NCI-H2171 (cell line): ENCODE data around the gene FRAT2.
"Not testable (repeated sequence)": the region's sequence is repeated elsewhere in the genome, so short reads cannot be mapped to it uniquely, and the experiment has no call there.

Experiments used
- DNase-seq: peaks from one replicate; lab custom pipeline; 2025; lab: John Stamatoyannopoulos, UW

FRAT2 gene

DNA sequence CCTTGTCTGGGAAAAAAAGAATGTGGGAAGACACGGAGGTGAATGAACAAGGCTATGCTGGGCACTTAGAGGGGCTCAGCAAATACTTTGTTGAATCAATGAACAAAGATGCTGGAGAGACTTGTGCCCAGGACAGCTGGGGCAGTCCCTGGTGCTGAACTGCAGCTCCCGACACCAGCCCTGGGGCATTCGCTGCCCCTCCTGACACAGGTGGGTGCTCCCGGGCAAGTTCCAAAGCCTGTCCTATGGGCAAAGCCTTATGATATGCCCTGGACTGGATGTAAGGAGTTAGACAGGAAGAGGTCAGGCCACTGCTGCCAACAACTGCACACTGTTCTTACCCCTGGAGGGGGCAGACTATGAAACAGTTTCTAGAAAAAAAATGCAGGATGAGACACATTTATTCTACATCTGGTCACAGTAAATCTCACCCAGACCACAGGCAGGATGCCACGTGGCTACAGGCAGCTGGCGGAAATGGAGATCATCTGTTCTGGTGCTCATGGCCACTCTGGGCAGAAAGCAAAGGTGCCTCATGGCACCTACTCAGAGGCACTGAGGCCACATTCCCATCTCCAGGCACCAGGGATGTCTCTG lies 21.9 kb upstream of the FRAT2 start:
- DNase-seq = no peak

DNA sequence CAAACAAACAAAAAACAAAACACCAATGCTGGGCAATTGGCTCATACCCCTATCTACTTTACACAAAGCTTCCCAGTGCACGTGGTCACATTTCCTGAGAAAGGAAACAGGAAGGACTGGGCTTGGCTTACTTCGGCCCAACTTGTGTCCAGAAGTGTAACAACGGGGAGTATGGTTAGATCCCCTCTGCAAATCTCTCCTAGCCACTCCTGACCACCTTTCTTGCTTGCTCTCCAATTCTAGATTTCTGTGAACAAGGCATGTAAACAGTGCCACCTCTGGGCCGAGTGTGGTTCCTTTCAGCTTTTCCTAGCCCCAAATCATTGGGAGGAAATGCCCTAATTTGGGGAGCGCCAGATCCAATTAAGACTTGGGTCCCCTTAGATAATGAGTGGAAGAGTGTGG lies 21.0 kb upstream of the FRAT2 start:
- DNase-seq = no peak

DNA sequence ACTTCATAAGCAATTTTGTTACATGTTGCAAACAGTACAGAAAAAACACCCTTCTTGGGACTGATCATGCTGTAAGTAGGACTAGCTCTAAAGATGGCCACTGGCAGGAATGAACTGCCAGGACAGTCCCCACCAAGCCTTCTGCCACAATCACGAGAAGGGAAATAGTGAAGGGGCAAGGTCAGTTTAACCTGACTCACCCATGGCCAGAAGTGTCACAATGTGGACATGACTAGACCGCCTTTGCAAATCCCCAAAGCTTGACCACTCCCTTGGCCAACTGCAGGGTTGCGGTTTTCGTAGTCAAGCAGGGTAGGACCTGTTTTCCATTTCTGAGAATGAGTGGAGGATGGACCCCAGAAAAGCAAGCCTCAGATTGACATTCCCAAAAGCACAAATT lies 19.4 kb upstream of the FRAT2 start:
- no peak for DNase-seq

DNA sequence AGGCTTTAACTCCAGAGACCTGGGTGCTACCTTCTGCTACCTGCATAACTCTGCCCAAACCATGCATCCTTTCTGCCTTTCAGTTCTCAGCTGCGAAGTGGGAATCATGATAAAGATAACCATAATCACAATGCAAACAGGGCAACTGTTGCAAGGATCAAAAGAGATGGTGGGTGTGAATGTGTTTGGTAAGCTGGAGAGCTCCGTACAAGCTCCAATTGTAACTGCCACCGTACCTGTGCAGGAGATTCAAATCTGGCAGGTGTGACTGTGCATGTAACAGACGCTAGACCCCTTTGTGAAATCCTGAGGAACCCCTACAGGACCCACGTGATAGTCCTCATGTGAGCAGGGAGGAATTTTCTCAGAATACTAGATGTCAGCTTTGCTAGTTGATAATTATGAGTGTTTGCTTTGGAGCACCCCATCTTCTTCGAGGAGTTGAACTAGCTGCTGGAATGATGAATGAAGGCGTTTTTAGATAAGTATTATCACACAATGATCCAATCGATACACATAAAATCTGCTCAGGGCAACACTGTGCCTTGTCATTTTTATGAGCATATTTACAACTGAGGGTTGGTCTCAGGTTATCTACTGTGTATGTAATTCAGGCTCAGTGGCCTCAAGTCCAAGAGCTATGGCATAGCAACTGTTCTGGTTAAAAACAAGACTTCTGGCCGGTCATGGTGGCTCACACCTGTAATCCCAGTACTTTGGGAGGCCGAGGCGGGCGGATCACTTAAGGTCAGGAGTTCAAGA lies 15.4 kb upstream of the FRAT2 start:
- no peak for DNase-seq

DNA sequence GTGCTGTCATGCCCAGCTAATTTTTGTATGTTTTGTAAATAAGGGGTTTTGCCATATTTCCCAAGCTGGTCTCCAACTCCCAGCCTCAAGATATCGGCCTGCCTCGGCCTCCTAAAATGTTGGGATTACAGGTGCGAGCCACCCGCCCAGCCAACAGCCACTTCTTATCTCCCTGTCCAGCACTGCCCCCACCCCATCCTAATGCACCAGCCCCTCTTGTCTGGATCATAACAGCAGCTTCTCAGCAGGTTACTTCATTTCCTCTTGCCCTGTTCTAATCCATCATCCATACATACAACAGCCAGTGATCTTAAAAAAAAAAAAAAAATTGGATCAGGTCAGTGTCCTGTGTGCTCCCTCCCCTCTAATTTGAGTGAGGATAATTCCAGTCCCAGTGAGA lies 12.8 kb upstream of the FRAT2 start:
- DNase-seq = no peak

DNA sequence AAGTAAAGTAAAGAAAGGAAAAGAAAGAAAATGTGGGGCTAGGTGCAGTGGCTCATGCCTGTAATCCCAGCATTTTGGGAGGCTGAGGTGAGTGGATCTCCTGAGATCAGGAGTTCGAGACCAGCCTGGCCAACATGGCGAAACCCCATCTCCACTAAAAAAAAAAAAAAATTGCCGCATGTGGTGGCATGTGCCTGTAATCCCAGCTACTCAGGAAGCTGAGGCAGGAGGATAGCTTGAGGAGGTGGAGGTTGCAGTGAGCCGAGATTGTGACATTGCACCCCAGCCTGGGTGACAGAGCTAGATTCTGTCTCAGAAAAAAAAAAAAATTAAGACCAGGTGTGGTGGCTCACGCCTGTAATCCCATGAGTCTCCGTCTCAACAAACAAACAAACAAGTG lies 9.1 kb upstream of the FRAT2 start:
- not testable (repeated sequence) for DNase-seq

DNA sequence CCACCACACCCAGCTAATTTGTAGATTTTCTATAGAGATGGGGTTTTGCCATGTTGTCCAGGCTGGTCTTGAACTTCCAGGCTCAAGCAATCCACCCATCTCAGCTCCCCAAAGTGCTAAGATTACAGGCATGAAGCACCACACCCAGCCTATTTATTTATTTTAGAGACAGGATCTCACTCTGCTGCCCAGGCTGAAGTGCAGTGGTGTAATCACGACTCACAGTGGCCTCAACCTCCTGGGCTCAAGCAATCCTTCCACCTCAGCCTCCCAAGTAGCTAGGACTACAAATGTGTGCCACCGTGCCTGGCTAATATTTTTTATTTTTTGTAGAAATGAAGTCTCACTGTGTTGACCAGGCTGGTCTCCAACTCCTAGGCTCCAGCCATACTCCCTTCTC lies 6.9 kb upstream of the FRAT2 start:
- no peak for DNase-seq

DNA sequence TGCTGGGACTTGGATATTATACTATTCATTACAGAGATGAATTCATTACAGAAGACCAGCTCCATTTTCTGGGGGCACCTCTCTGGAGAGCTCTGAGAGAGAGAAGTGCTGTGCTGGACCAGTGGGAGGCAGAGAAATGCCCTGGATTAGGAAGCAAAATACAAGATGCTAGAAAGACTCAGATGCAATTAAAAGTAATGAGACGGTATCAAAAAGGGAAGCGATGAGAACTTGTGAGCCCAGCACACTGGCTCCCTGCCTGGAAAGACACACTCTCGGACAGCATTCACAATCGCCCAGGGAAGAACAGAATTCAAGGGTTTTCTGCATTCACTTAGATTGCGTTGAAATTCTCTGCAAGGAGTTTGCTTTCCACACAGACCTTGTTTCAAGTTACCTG lies 3.5 kb upstream of the FRAT2 start:
- no peak for DNase-seq

DNA sequence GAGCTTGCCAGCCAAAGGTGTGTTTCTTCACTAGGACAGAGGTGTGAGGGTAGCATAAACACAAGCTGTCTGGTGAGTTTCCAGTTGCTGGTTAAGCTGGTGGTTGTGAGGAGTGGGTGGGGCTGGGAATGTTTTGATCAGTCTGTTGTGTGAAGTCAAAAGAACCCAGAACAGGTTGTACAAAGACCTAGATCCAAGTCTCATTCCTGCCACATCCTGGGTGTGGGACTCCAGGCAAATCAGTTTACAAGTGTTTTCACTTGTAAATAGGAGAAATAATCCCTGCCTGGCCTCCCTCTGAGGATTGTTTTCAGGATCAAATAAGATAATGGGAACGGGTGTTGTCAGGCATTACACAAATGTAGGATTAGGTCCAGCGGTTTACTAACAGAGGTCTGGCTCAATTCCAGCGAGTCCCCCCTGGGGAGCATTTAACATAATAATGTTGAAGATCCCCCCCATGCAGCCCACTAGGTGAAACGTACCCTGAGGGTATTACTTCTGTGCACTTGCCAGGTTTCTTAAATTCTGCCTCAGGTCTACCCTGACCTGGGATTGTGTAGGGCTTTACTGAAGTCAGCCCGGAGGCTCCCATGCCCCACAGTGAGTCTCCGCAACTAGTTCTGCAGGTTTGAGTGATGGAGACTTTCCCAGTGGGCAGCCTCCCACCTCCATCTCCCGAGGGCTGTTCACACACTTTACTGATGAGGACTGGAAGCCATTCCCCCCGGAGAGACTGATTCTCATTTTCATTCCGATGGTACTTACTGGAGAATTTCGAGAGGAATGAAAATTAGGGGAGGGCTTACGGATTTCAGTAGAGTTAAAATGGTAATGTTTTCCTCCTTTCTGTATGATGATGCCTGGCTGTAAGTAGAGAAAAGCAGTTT lies 2.7 kb upstream of the FRAT2 start:
- DNase-seq = no peak

DNA sequence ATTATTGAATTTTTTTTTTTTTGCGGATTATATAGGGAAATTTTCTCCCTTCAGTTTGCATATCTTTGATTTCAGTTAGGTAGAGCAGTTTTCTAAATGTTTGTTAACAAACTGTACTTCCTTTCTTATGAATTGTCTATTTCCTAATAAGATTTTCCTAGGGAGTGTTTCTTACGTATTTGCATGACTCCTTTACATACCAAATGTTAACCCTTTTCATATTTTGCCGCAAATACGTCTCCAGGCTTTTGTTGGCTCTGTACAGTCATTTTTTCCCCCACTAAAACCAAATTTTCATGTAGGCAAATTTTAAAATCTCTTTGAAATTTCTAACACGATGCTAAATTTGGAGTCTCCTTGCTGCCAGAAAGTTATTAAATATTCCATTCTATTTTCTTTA lies 1.9 kb upstream of the FRAT2 start:
- no peak for DNase-seq

DNA sequence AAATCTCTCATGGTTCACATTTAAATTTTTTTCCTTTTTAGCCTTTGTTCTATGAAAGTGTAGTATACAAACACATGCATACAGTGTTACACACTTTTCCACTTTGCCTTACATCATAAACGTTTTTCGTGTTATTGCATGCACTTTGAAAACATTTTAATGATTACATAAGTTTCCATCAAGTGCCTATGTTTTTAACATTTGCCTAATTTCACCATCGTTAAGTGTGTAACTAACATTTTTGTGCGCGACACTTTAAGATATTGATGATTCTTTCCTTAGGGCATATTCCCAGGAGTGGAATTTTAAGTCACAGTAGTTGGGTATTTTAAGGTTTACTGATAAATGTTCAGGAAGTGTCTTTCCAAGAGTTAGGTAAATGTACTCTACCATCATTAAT lies 1.5 kb upstream of the FRAT2 start:
- DNase-seq = no peak

DNA sequence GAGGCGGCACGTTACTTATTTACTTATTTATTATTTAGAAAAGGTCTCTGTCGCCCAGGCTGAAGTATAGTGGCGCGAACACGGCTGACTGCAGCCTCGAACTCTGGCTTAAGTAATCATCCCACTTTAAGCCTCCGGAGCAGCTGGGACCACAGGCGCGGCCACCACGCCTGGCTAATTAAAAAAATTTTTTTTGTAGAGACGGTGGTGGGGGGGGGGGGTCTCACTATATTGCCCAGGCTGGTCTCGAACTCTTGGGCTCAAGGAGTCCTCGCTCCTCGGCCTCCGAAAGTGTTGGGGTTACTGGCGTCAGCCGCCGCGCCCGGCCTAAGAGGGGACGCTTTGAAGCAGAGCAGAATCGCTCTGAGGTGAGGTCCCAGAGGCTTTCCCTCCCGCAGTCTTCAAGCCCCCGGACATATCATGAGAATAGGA lies 675 bp upstream of the FRAT2 start:
- DNase-seq = no peak

DNA sequence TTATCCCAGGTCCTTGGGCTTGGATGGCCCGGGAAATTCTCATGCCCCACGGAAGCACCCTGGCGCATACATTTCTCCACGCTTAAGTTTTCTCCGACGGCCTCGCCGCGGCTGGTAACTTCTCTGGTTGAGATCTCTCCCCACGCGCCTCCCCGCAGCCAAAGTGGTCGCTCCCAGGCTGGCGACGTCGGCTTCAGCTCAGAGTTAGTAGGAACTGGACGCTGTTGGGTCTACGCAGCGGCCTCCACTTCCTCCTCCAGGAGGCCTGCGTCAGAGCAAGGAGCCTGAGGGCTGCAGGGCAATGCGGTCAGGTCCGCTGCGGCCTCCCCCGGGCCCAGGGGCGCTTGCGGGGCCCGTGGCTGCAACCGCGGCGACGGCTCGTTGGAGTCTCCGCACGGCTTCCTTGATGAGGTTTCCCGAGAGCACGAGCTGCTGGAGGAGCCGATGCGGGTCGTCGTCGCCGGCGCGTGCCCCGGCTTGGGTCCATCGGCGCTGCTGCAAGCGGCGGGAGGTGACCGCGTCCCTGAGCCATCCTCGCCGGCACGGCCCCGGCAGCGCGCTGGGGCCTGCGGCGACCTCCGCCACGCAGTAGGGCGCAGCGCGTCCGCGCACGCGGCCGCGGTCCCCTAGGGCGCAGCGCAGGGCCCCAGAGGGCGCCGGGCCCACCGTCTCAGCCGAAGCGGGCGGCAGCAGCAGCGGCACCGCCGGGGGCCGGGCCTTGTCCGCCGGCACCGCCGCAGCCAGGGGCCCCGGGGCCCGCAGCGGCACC lies 744 bp downstream of the FRAT2 start:
- no peak for DNase-seq

DNA sequence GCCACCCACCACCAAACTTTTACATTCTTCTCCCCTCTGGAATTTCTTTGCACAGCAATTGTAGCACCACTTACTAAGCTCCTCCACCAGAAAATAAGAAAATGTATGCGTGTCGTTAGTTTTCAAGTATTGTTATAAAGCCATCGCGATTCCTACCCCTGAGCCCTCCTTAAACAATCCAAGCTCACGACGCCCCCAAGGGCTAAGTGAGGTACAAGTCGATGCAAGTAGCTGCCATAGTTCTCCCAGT lies 1.3 kb downstream of the FRAT2 start:
- no peak for DNase-seq

DNA sequence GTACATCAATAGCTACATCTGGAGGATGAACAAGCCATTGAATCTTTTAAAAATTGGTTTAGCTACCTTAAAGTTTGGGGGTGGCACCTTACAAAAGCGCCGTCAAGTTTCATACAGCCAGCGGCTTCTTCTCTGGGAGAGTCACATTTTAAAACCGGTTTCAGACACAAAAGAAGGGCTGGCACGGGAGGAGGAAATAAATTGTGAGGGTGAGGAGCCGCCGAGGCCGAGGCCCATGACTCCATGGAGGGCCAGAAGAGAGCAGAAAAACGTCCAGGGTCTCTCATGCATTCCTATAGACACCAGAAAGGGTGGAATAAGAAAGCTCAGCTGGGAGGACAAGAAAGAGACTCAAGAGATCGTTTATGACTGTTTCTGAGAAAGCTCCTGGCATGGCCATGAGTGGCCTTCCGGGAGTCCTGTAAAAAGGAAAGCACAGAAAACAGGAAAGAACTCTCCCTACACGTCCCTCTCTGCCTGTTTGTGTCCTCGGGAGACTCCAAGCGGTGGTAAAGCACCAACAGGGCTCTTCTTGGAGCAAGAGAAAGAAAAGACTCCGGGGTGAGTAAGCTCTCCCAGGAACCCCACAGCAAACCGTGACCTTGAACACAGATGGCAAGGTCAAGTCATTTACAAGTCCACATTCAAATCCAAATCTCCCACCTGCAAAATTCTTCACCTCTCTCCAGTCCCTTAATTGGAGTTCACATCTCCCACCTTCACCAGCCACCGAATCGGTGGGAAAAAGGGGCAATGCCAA lies 1.8 kb downstream of the FRAT2 start:
- DNase-seq = no peak

DNA sequence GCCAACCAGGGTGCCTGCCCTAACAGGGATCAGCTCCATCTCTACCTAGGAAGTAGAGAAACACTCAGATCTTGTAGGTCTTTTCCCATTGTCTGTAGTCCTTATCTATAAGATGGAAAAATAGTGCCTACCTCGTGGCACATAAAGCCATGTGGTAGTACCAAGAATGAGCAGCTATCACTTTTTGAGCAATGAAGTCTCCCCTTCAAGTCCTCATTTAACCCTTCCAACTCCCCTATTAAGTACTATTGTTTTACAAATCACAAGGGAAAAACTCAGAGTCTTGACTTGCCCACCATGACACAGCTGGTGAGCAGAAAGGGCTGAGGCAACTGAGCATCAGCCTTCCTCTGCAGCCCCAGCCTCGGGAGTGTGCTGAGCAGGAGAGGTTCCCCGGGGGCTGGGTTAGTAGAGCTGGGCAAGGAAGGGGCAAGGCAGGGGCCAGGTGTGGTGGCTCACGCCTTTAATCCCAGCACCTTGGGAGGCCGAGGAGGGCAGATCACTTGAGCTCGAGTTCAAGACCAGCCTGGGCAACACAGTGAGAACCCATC lies 3.3 kb downstream of the FRAT2 start:
- no peak for DNase-seq

DNA sequence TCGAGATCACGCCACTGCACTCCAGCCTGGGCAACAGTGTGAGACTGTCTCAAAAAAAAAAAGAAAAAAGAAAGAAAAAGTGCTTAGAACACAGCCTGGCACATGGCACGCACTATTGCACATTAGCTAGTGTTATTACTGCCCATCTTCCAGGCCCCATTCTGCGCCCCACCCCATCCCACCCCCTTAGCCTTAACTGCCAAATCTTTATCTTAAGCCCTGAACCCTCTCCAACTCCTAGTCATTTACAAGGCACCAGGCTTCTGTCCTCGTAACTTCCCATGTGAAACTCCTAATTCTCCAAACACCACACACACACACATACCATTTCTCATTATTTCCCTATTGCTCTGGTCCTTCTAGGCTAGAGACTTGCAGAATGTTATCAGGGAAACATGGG lies 4.8 kb downstream of the FRAT2 start:
- DNase-seq = no peak

DNA sequence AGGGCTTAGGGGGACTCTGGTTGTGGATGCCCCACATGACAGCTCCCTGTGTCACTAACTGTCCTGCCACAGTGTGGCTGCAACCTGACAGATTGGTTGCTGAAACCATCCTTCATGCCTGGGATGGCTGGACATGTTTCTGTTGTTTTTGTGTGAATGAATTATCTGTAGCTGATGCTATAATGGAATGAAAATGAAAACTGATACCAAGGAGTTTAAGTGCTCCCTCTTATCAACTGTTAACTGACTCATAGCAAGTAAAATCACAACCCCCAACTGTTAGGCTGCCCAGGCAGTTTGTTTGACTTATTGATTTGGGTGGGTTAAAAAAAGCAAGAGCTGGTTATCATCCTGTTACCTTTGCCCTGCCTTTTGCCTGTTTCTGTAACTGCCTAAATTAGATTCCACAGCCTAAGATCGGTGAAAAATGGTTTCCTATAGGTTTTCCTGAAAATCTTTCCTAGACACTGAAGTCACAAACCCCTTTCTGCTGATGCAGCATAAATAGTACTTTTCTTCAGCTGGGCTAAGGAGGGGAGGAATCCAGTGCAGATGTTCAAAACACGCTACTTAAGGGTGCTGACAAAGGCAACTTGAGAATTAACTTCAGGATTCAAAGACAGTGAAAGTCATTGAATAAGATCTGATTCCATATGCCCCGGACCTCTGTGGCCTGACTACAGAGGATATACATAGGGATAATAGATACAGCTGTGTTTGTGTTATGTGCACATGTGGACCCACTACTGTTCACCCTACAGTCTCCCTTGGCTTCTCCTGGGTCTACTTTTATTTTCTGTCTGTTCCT lies 5.7 kb downstream of the FRAT2 start:
- DNase-seq = no peak

DNA sequence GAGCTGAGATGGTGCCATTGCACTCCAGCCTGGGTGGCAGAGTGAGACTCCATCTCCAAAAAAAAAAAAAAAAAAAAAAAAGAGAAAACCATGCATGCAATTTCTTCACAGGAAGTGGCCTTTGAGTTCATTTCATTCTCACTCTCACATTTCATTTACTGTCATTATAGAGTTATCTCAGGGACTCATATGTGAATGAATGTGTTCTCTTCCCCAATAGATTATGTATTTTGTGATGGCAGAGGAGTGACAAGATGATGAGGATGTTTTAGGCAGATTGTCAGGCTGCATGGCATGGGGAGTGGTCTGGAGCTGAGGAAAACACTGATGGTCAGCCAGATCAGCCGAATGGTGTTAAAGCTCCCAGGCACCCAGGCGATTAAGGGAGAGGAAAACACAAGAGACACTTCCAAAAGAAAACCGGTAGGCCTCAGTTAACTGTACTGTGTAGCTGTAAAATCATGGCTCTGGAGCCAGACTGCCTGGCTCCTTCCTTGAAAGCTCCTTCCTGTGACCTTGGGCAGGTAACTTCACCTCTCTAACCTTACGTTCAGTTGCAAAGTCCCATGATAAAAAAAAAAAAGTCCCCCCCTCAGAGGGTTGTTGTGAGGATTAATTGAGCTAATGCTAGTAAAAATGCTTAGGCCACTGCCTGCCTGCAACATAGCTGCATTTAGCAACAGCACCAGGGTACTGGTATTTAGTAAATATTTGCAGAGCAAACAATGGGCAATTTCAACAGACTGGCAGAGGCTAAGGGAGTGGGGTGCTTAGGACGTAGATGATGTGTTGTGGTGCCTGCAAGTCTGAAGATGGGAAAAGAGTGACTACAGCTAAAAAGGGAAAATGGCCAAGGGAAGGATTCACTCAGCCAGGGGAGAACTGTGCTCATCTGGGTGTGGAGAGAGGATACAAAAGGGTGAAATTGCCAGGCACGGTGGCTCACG lies 6.9 kb downstream of the FRAT2 start:
- DNase-seq = no peak

DNA sequence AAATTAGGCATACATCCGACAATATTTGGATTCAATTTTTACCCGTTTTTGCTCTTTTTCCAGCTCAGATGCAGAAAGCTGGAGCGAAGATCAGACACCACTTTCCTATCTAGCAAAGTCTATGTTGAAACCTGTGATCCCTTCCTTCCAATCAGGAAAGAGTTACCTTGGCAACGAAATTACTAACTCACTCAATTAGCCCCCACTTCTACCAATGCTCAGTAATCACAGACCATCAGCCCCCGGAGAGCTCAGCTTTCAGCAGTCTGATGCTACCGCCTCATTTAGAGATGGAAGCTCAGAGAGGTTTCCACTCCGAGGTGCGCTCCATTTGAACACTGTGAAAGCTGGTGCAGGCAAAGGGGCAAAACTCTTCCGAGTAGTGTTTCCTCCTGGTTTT lies 8.8 kb downstream of the FRAT2 start:
- no peak for DNase-seq
